ENCODE measurements around the gene TDO2.

GRCh38 chr4:155855897-155856296 lies 47.6 kb upstream of the TDO2 start:
- TF ChIP-seq CTCF (optimal IDR thresholded peaks at IDR 0.05 in 1 of 3, IDR thresholded peaks at IDR 0.05 in 1 of 3, conservative IDR thresholded peaks at IDR 0.05 in 1 of 3; ENCODE audit: extremely low read depth in 1 of 3, insufficient read depth in 2 of 3, low read length in 3 of 3) (no peak), EZH2 (IDR thresholded peaks at IDR 0.05; ENCODE audit: low read length) (no peak)

Data from keratinocyte (primary cell).